ENCODE data around the gene LCN15. TPM values are rescaled to one million over a fixed set of nuclear protein-coding genes. Genes with fewer than 3 reads are reported as not detected.

The LCN15 gene
- total and polyA plus RNA-seq, 2 of the 13 experiments (the other 11 are each of a cell fraction or from before 2014, with no cell fraction given), result 1.3 to 53.7 TPM

DNA sequence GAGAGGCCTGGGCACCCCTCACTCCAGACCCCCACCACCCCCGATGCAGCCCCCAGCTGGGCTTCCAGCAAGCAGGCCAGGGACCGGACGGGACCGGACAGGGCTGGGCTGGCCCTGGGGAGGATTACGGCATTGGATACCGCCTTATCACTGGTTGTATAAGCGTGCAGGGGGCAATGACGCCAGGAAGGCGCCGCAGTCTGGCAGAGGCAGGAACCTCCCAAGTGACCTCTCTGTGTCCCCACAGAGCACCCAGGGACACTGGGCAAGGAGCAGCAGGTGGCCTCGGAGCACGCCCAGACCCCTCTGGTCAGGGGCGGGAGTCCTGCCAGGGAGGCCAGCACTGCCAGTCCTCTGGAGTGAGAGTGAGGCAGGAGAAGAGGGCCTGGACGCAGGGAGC lies 723 bp upstream of the LCN15 start (continued):
- peak; percentile 53 for TF ChIP-seq ZNF687 (CRISPR knock-in tag; IDR thresholded peaks at IDR 0.05)
- TF ChIP-seq, protein P1, sequence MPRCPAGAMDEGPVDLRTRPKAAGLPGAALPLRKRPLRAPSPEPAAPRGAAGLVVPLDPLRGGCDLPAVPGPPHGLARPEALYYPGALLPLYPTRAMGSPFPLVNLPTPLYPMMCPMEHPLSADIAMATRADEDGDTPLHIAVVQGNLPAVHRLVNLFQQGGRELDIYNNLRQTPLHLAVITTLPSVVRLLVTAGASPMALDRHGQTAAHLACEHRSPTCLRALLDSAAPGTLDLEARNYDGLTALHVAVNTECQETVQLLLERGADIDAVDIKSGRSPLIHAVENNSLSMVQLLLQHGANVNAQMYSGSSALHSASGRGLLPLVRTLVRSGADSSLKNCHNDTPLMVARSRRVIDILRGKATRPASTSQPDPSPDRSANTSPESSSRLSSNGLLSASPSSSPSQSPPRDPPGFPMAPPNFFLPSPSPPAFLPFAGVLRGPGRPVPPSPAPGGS (CRISPR knock-in tag; IDR thresholded peaks at IDR 0.05), result peak; percentile 52; the same call in 1 of the 2 replicates
- no peak for TF ChIP-seq ZFP1 (CRISPR knock-in tag; IDR thresholded peaks at IDR 0.05)
- peak; percentile 25; the same call in 1 of the 2 replicates for TF ChIP-seq ATM (IDR thresholded peaks at IDR 0.05; ENCODE audit: borderline replicate concordance)
- peak; percentile 60; the same call in 1 of the 2 replicates for TF ChIP-seq RXRB (CRISPR knock-in tag; IDR thresholded peaks at IDR 0.05; ENCODE audit: borderline replicate concordance)
- peak; percentile 24; the same call in 1 of the 2 replicates for TF ChIP-seq CTCF (CRISPR knock-in tag; IDR thresholded peaks at IDR 0.05)
- TF ChIP-seq ZNF136 (CRISPR knock-in tag; IDR thresholded peaks at IDR 0.05; ENCODE audit: low read depth), result no peak
- TF ChIP-seq ZFAT (CRISPR knock-in tag; conservative IDR thresholded peaks at IDR 0.05), result no peak
- 0 out of 2 replicates have a peak, but pooled peaks have one; percentile 15 for TF ChIP-seq PHF8 (CRISPR knock-in tag; IDR thresholded peaks at IDR 0.05)
- no peak for TF ChIP-seq ZNF878 (CRISPR knock-in tag; IDR thresholded peaks at IDR 0.05)
- TF ChIP-seq, protein P2, sequence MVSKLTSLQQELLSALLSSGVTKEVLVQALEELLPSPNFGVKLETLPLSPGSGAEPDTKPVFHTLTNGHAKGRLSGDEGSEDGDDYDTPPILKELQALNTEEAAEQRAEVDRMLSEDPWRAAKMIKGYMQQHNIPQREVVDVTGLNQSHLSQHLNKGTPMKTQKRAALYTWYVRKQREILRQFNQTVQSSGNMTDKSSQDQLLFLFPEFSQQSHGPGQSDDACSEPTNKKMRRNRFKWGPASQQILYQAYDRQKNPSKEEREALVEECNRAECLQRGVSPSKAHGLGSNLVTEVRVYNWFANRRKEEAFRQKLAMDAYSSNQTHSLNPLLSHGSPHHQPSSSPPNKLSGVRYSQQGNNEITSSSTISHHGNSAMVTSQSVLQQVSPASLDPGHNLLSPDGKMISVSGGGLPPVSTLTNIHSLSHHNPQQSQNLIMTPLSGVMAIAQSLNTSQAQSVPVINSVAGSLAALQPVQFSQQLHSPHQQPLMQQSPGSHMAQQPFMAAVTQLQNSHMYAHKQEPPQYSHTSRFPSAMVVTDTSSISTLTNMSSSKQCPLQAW (CRISPR knock-in tag; IDR thresholded peaks at IDR 0.05), result peak; percentile 48; the same call in 1 of the 2 replicates
- TF ChIP-seq, protein P3, sequence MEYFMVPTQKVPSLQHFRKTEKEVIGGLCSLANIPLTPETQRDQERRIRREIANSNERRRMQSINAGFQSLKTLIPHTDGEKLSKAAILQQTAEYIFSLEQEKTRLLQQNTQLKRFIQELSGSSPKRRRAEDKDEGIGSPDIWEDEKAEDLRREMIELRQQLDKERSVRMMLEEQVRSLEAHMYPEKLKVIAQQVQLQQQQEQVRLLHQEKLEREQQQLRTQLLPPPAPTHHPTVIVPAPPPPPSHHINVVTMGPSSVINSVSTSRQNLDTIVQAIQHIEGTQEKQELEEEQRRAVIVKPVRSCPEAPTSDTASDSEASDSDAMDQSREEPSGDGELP (IDR thresholded peaks at IDR 0.05; ENCODE audit: borderline replicate concordance, low read depth), result peak; percentile 9; the same call in 1 of the 2 replicates
- no peak for TF ChIP-seq ZNF124 (CRISPR knock-in tag; IDR thresholded peaks at IDR 0.05)
- TF ChIP-seq, protein P4, sequence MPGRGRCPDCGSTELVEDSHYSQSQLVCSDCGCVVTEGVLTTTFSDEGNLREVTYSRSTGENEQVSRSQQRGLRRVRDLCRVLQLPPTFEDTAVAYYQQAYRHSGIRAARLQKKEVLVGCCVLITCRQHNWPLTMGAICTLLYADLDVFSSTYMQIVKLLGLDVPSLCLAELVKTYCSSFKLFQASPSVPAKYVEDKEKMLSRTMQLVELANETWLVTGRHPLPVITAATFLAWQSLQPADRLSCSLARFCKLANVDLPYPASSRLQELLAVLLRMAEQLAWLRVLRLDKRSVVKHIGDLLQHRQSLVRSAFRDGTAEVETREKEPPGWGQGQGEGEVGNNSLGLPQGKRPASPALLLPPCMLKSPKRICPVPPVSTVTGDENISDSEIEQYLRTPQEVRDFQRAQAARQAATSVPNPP (CRISPR knock-in tag; IDR thresholded peaks at IDR 0.05), result no peak
- no peak for TF ChIP-seq KMT2A (CRISPR knock-in tag; IDR thresholded peaks at IDR 0.05)
